Vagina (tissue), 2 donors: ENCODE data around the gene KCTD13. TPM values are rescaled to one million over a fixed set of nuclear protein-coding genes. Genes with fewer than 3 reads are reported as not detected.

Source experiments
- DNase-seq, 2 donors: peaks; one replicate each; pipeline ENCODE4 v3.0.0-alpha.2; 2017; ENCODE audit errors: extremely low spot score in 2 of 2
- H3K27ac ChIP-seq: fragments of 200-600 bp; sonication (generic); one replicate; pipeline ENCODE4 v1.5.1; 2019
- H3K27me3 ChIP-seq: fragments of 200-600 bp; sonication (generic); one replicate; pipeline ENCODE4 v1.5.1; 2019
- H3K36me3 ChIP-seq, 2 donors: fragments of 200-600 bp; sonication (generic); one replicate each; pipeline ENCODE4 v1.5.1; 2017 to 2019
- H3K4me1 ChIP-seq: fragments of 200-600 bp; sonication (generic); one replicate; pipeline ENCODE4 v1.5.1; 2019
- H3K4me3 ChIP-seq, 2 donors: fragments of 200-600 bp; sonication (generic); 1 replicate in 1 of 2; 2 replicates in 1 of 2; pipeline ENCODE4 v1.5.1; 2016 to 2019
- H3K9me3 ChIP-seq: fragments of 200-600 bp; sonication (generic); one replicate; pipeline ENCODE4 v1.5.1; 2019
- POLR2A ChIP-seq, 2 donors: fragments of 450-650 bp; IDR thresholded peaks; one replicate each; pipeline ENCODE4 v1.6.1; 2017; ENCODE audit warnings: antibody characterized with exemption in 2 of 2, mild to moderate bottlenecking in 2 of 2, moderate library complexity in 2 of 2
- POLR2AphosphoS5 ChIP-seq, 2 donors: sonication (generic); formaldehyde crosslinking; IDR thresholded peaks; one replicate each; pipeline ENCODE4 v1.9.0; 2017; ENCODE audit warnings: antibody characterized with exemption in 2 of 2, mild to moderate bottlenecking in 2 of 2, low read depth in 1 of 2; ENCODE audit not compliant: insufficient read depth in 1 of 2
- intact Hi-C: fragments of 100-400 bp; cut with DNase I; formaldehyde crosslinking; loops from one replicate; pipeline ENCODE4 v1.15.1; 2023
- total RNA-seq: library from RNA; depleted of rRNA; stranded (reverse); fragments of >200 nt; gene quantifications from one replicate; pipeline ENCODE4 v1.2.3, GENCODE V29; 2016
- TF ChIP-seq, protein P1 (sequence below), 3 experiments: fragments of 450-650 bp in 2 of 3; fragments of 200-600 bp in 1 of 3; sonication (generic) in 1 of 3; IDR thresholded peaks; one replicate each; pipeline ENCODE4 v1.5.1; 2017 to 2019; ENCODE audit warnings: antibody characterized with exemption in 3 of 3, mild to moderate bottlenecking in 2 of 3, moderate library complexity in 2 of 3

Gene KCTD13
- total RNA-seq, 1 donor from 2014 or later, result 20.4 TPM

DNA sequence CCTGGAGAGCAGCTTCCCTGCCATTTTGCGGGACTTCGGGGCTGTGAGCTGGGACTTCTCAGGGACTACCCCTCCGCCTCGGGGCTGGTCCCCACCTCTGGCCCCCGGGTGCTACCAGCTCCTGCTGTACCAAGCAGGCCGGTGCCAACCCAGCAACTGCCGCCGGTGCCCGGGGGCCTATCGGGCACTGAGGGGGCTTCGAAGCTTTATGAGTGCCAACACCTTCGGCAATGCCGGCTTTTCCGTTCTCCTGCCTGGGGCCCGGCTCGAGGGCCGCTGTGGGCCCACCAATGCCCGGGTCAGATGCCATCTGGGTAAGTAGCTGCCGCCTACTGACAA, 24.4 kb downstream of the KCTD13 start:
- H3K4me3 ChIP-seq, result no peak overlapping the region
- peaks cover 22% of the 10 kb centered on the region for H3K4me1 ChIP-seq
- TF ChIP-seq POLR2AphosphoS5 (IDR thresholded peaks at IDR 0.05; ENCODE audit: insufficient read depth in 1 of 2, low read depth in 1 of 2) (no peak), POLR2A (IDR thresholded peaks at IDR 0.05) (no peak)
- TF ChIP-seq, protein P1, sequence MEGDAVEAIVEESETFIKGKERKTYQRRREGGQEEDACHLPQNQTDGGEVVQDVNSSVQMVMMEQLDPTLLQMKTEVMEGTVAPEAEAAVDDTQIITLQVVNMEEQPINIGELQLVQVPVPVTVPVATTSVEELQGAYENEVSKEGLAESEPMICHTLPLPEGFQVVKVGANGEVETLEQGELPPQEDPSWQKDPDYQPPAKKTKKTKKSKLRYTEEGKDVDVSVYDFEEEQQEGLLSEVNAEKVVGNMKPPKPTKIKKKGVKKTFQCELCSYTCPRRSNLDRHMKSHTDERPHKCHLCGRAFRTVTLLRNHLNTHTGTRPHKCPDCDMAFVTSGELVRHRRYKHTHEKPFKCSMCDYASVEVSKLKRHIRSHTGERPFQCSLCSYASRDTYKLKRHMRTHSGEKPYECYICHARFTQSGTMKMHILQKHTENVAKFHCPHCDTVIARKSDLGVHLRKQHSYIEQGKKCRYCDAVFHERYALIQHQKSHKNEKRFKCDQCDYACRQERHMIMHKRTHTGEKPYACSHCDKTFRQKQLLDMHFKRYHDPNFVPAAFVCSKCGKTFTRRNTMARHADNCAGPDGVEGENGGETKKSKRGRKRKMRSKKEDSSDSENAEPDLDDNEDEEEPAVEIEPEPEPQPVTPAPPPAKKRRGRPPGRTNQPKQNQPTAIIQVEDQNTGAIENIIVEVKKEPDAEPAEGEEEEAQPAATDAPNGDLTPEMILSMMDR (IDR thresholded peaks at IDR 0.05), result no peak
- DNase-seq, result no peak
- H3K36me3 ChIP-seq, result no peaks in the 10 kb centered on the region
- peaks cover 3% of the 10 kb centered on the region for H3K27me3 ChIP-seq
- intact Hi-C loops, result no loop called here
- no peaks in the 10 kb centered on the region for H3K9me3 ChIP-seq
- H3K27ac ChIP-seq, result no peak overlapping the region

DNA sequence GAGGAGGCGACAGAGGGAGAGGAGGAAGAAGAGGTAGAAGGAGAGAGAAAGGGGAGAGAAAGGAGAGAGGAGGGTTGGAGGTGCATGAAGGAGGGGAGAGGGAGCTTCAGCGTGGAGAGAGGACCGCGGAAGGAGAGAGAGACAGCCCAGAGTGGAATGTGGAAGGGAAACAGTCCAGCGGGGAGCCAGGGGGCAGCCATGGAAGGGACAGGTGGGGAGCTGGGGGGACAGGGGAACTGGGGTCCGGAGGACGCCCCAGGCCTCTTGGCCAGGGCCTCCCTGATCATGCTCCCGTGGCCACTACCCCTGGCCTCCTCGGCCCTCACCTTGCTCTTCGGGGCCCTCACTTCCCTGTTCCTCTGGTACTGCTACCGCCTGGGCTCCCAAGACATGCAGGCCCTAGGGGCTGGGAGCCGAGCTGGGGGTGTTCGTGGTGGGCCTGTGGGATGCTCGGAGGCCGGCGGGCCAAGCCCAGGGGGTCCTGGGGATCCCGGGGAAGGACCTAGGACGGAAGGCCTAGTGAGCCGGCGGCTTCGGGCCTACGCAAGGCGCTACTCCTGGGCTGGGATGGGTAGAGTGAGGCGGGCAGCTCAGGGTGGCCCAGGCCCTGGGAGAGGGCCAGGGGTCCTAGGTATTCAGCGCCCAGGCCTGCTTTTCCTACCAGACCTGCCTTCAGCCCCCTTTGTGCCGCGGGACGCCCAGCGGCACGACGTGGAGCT, 25.0 kb downstream of the KCTD13 start:
- H3K9me3 ChIP-seq, result no peaks in the 10 kb centered on the region
- H3K4me1 ChIP-seq, result peaks cover 22% of the 10 kb centered on the region
- H3K27me3 ChIP-seq, result peaks cover 3% of the 10 kb centered on the region
- TF ChIP-seq POLR2A (IDR thresholded peaks at IDR 0.05) (no peak), POLR2AphosphoS5 (IDR thresholded peaks at IDR 0.05; ENCODE audit: insufficient read depth in 1 of 2, low read depth in 1 of 2) (no peak)
- TF ChIP-seq, protein P1 (IDR thresholded peaks at IDR 0.05), result no peak
- H3K4me3 ChIP-seq, result peak overlapping the region in 1 of 2 donors; percentile 53
- intact Hi-C loops, result no loop called here
- H3K36me3 ChIP-seq, result no peaks in the 10 kb centered on the region
- no peak for DNase-seq
- no peak overlapping the region for H3K27ac ChIP-seq

DNA sequence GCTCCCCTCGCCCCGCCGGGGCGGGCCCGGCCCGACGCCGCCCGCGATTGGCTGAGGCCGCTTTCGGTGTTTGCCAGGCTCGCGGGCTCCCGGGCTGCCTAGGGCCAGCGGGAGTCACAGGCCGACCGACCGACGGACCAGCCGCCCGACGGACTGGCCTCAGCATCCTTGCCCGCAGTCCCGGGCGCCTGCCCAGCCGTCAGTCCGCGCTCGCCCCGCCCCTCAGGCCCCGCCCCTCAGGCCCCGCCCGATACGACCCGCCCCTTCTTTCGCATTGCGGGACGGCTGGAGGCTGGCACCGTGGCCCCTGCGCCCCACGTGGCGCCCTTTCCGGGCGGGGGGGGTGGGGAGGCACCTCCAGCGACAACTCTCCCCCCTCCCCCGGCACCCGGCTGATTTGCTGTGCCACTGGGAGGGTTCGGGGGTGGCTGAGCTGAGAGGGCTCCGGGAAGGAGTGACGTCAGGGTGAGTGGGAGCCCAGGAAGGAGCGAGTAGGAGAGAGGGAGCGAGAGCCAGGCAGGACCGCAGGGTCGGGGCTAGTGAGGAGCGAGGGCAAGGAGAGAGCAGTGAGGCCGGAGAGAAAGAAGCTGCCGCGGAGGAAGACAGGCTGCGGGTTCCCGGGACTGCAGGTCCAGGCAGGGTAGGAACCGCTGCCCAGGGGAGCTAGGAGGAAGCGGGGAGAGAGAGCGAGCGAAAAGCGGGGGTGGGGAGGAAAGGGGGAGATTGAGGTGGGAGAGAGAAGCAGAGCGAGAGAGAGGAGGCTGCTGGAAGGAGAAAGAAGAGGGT, 25.7 kb downstream of the KCTD13 start, which contains the start of gene ASPHD1:
Gene ASPHD1, plus strand, starts transcription at position 387 of the 786 bp plus-strand sequence. CDS start 484 bp downstream, outside the sequence.
- DNase-seq, result no peak
- intact Hi-C loops, result no loop called here
- H3K27me3 ChIP-seq, result peaks cover 3% of the 10 kb centered on the region
- peak within 1 kb of the TSS; percentile 53 to 64 for H3K4me3 ChIP-seq
- TF ChIP-seq POLR2A (IDR thresholded peaks at IDR 0.05), result no peak
- H3K4me1 ChIP-seq, result peaks cover 22% of the 10 kb centered on the region
- H3K27ac ChIP-seq, result no peak within 1 kb of the TSS
- H3K9me3 ChIP-seq, result no peaks in the 10 kb centered on the region
- H3K36me3 ChIP-seq, result no peaks in the 10 kb centered on the region

DNA sequence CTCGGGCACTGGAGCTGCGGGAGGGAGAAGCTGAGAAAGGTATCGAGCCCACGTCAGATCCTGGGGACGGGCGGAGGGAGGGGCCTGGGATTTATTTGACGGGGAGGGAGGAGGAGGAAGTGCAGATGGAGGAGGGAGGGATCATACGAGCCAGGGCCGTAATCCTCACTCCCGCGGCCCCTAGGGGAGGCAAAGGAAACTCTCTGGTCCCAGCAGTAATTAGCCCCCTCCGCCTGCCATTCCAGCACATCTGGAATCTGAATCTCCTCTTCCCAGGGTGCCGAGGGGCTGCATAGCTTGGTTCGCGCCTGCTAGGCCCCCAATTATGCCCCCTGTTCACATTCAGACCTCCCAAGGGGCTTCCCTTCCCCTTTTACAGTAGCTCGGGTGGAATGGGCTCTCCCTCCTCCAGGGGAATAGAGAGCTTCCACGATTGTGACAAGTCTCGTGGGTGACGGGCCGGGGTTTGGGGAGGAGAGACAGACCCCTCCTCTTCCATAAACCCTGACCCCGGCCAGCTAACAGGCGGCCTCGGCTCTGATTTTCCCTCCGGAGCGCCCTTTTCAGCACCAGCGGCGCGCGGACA, 26.4 kb downstream of the KCTD13 start, which contains the start of gene SEZ6L2:
Gene SEZ6L2, minus strand, starts transcription at position 35 of the 586 bp plus-strand sequence. CDS start 531 bp downstream, outside the sequence.
- H3K36me3 ChIP-seq, result no peaks in the 10 kb centered on the region
- H3K4me1 ChIP-seq, result peaks cover 22% of the 10 kb centered on the region
- DNase-seq, result no peak
- H3K9me3 ChIP-seq, result no peaks in the 10 kb centered on the region
- H3K27ac ChIP-seq, result no peak within 1 kb of the TSS
- TF ChIP-seq POLR2A (IDR thresholded peaks at IDR 0.05) (no peak), POLR2AphosphoS5 (IDR thresholded peaks at IDR 0.05; ENCODE audit: insufficient read depth in 1 of 2, low read depth in 1 of 2) (no peak)
- TF ChIP-seq, protein P1 (IDR thresholded peaks at IDR 0.05), result no peak
- peak within 1 kb of the TSS; percentile 53 to 64 for H3K4me3 ChIP-seq
- H3K27me3 ChIP-seq, result peaks cover 3% of the 10 kb centered on the region
- intact Hi-C loops, result no loop called here

DNA sequence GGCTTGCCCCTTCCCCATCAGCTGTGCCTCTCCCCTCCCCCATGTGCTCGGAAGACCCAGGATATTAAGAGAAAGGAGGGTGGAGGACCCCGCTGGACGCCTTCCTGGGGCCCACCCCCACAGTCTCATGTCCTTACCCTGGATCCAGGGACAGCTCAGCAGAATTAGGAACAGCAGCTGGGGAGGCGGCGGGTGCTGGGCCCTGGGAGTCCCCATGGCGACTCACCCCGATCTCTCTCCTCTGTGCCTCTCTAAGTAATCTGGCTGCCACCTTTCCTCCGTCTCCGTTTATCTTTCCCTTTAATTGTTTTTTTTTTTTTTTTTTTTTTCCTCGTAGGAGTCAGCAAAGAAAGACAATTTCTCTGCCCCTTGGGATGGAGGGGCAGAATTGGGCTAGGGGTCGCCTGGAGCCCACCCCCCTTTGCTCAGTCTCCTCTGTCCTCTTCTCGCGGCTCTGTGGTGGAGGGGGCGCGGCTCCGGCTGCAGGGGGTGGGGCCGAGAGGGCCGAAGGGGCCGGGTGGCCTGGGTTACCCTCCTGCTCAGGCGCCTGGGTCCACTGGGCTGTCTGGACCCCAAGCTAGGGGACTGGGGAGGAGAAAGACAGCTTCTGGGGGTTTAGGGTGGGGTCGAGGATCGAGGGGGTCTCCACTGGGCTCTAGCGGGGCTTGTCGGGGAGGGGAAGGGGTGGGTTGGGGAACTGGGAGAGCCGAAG, 27.1 kb downstream of the KCTD13 start:
- peak overlapping the region in 1 of 2 donors; percentile 64 for H3K4me3 ChIP-seq
- H3K27me3 ChIP-seq, result peaks cover 3% of the 10 kb centered on the region
- no peaks in the 10 kb centered on the region for H3K36me3 ChIP-seq
- peaks cover 22% of the 10 kb centered on the region for H3K4me1 ChIP-seq
- H3K9me3 ChIP-seq, result no peaks in the 10 kb centered on the region
- TF ChIP-seq POLR2A (IDR thresholded peaks at IDR 0.05) (no peak), POLR2AphosphoS5 (IDR thresholded peaks at IDR 0.05; ENCODE audit: insufficient read depth in 1 of 2, low read depth in 1 of 2) (no peak)
- TF ChIP-seq, protein P1 (IDR thresholded peaks at IDR 0.05), result no peak
- intact Hi-C loops, result no loop called here
- H3K27ac ChIP-seq, result no peak overlapping the region
- no peak for DNase-seq
